ENCODE data around the gene ZNF562. TPM values are rescaled to one million over a fixed set of nuclear protein-coding genes. Genes with fewer than 3 reads are reported as not detected.
"Not testable (repeated sequence)": the region's sequence is repeated elsewhere in the genome, so short reads cannot be mapped to it uniquely, and the experiment has no call there.

ZNF562 gene
- total and polyA plus RNA-seq, 10 of the 15 experiments (the other 5 are each of a cell fraction or from before 2014, with no cell fraction given) = 5.2 to 21.1 (median 10.7) TPM

DNA sequence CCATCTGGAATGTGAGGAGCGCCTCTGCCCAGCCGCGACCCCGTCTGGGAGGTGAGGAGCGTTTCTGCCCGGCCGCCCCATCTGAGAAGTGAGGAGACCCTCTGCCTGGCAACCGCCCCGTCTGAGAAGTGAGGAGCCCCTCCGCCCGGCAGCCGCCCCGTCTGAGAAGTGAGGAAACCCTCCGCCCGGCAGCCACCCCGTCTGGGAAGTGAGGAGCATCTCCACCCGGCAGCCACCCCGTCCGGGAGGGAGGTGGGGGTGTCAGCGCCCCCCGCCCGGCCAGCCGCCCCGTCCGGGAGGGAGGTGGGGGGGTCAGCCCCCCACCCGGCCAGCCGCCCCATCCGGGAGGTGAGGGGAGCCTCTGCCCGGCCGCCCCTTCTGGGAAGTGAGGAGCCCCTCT, 5.1 kb upstream of the ZNF562 start:
- H2AFZ ChIP-seq (ENCODE audit: control insufficient read depth, low read depth, low read length); in situ Hi-C loops (cut with MboI); POLR2A ChIA-PET; H4K20me1 ChIP-seq (ENCODE audit: control insufficient read depth, insufficient read depth); H3K79me2 ChIP-seq (ENCODE audit: control insufficient read depth, insufficient read depth, low read length); intact Hi-C loops (cut with micrococcal nuclease; ENCODE audit: unreplicated experiment); DNase-seq (ENCODE audit: low read depth, low spot score); H3K27me3 ChIP-seq (replicated peaks in 1 of 2; ENCODE audit: control insufficient read depth in 2 of 2, insufficient read depth in 2 of 2, low read length in 1 of 2); FAIRE-seq; H3K9me3 ChIP-seq (replicated peaks; ENCODE audit: control insufficient read depth, insufficient read depth, low read length); H3K4me2 ChIP-seq (ENCODE audit: control insufficient read depth, insufficient read depth); CTCF ChIA-PET; H3K27ac ChIP-seq (ENCODE audit: control insufficient read depth, insufficient read depth); ATAC-seq; H3K4me3 ChIP-seq; SMC1A ChIA-PET (ENCODE audit: uncharacterized antibody, unreplicated experiment); H3K4me1 ChIP-seq (ENCODE audit: control insufficient read depth, insufficient read depth, low read length); H3K9ac ChIP-seq (ENCODE audit: control insufficient read depth, insufficient read depth, low read length); BruUV-seq (replicated peaks); H3K36me3 ChIP-seq (ENCODE audit: control insufficient read depth in 2 of 2, insufficient read depth in 2 of 2, low read length in 1 of 2); RAD21 ChIA-PET (ENCODE audit: unreplicated experiment): not testable (repeated sequence)
- 89% methylated on average over 16 of the region's 30 CpGs for WGBS (ENCODE audit: insufficient coverage, insufficient replicate concordance, low lambda C conversion rate, missing lambda C conversion rate)

GRCh38 chr19:9675358-9675901, 530 bp upstream of the ZNF562 start:
- CTCF ChIA-PET; ATAC-seq; in situ Hi-C loops (cut with MboI); FAIRE-seq; H3K27me3 ChIP-seq (replicated peaks in 1 of 2; ENCODE audit: control insufficient read depth in 2 of 2, insufficient read depth in 2 of 2, low read length in 1 of 2); DNase-seq (ENCODE audit: low read depth, low spot score); H3K36me3 ChIP-seq (ENCODE audit: control insufficient read depth in 2 of 2, insufficient read depth in 2 of 2, low read length in 1 of 2); H3K79me2 ChIP-seq (ENCODE audit: control insufficient read depth, insufficient read depth, low read length); intact Hi-C loops (cut with micrococcal nuclease; ENCODE audit: unreplicated experiment); H4K20me1 ChIP-seq (ENCODE audit: control insufficient read depth, insufficient read depth); H3K4me1 ChIP-seq (ENCODE audit: control insufficient read depth, insufficient read depth, low read length): not testable (repeated sequence)
- TF ChIP-seq IKZF2 (IDR thresholded peaks at IDR 0.05) = 0 out of 4 replicates have a peak, but pooled peaks of 1 of the 2 experiments have one; percentile 10
- H3K9me3 ChIP-seq (replicated peaks; ENCODE audit: control insufficient read depth, insufficient read depth, low read length) = peaks cover 17% of the 10 kb centered on the region; the same call in 2 of the 3 replicates
- SMC1A ChIA-PET (ENCODE audit: uncharacterized antibody, unreplicated experiment) = interaction anchor here (0.6 kb wide), 1 partner anchor 30 kb away, joined by 3 read pairs; no protein-coding TSS in a partner anchor
- peak overlapping the region; percentile 78 for H2AFZ ChIP-seq (ENCODE audit: control insufficient read depth, low read depth, low read length)
- peak overlapping the region; percentile 77 for H3K9ac ChIP-seq (ENCODE audit: control insufficient read depth, insufficient read depth, low read length)
- POLR2A ChIA-PET = interaction anchor here (0.6 kb wide), 1 partner anchor 155 kb away, joined by 3 read pairs; no protein-coding TSS in a partner anchor
- peak overlapping the region; percentile 79 for H3K4me3 ChIP-seq
- 65% methylated on average over 17 of the region's 20 CpGs for WGBS (ENCODE audit: insufficient coverage, insufficient replicate concordance, low lambda C conversion rate, missing lambda C conversion rate)
- RAD21 ChIA-PET (ENCODE audit: unreplicated experiment) = interaction anchor here (0.7 kb wide), 1 partner anchor 352 kb away, joined by 3 read pairs; no protein-coding TSS in a partner anchor
- peak overlapping the region; percentile 63 for H3K27ac ChIP-seq (ENCODE audit: control insufficient read depth, insufficient read depth)
- H3K4me2 ChIP-seq (ENCODE audit: control insufficient read depth, insufficient read depth) = peak overlapping the region; percentile 73
- BruUV-seq (replicated peaks) = TSS peak; percentile 76
